HepG2 (cell line): ENCODE measurements around the gene SMURF2. TPM values are rescaled to one million over a fixed set of nuclear protein-coding genes. Genes with fewer than 3 reads are reported as not detected.

Experiments used
- ATRX ChIP-seq: sonication (generic); formaldehyde crosslinking; IDR thresholded peaks from 2 replicates; pipeline ENCODE4 v1.4.0; 2020; ENCODE audit warnings: missing genetic modification reagents, borderline replicate concordance
- ONECUT2 ChIP-seq: sonication (generic); formaldehyde crosslinking; IDR thresholded peaks from 2 replicates; pipeline ENCODE4 v1.4.0; 2020; ENCODE audit warnings: missing genetic modification reagents
- REST ChIP-seq, 2 experiments: IDR thresholded peaks; 2 replicates each; pipeline ENCODE4 v1.6.1; 2011 to 2012; ENCODE audit warnings: low read length in 2 of 2, borderline replicate concordance in 1 of 2, low read depth in 1 of 2, mild to moderate bottlenecking in 1 of 2, moderate library complexity in 1 of 2
- TIGD3 ChIP-seq: sonication (generic); formaldehyde crosslinking; IDR thresholded peaks from 2 replicates; pipeline ENCODE4 v1.5.1; 2020; ENCODE audit warnings: mild to moderate bottlenecking, missing genetic modification reagents, borderline replicate concordance
- ZIK1 ChIP-seq: sonication (generic); formaldehyde crosslinking; IDR thresholded peaks from 2 replicates; pipeline ENCODE4 v1.5.0; 2020; ENCODE audit warnings: mild to moderate bottlenecking, low read depth, missing genetic modification reagents, borderline replicate concordance
- ZNF503 ChIP-seq: sonication (generic); formaldehyde crosslinking; IDR thresholded peaks from 2 replicates; pipeline ENCODE4 v1.4.0; 2020; ENCODE audit warnings: missing genetic modification reagents
- ZNF614 ChIP-seq: IDR thresholded peaks from 2 replicates; pipeline ENCODE4 v1.6.1; 2018; ENCODE audit warnings: missing biosample characterization, missing genetic modification reagents, inconsistent platforms, borderline replicate concordance
- ZNF850 ChIP-seq: sonication (generic); formaldehyde crosslinking; conservative IDR thresholded peaks from 2 replicates; pipeline ENCODE4 v1.9.0; 2021; ENCODE audit warnings: mild to moderate bottlenecking, missing genetic modification reagents
- polyA plus RNA-seq, 8 experiments: library from polyadenylated mRNA; depleted of rRNA in 3 of 8; stranded (reverse) in 7 of 8; unstranded in 1 of 8; fragments of >200 nt; fragmentation: Illumina TruSeq in 4 of 8; extraction: Trizol in 4 of 8; gene quantifications; 2 replicates each; pipeline versions ENCODE4 v1.2.1 to v1.2.3, GENCODE V29; 2011 to 2016; ENCODE audit warnings: low read depth in 4 of 8, missing spikeins in 1 of 8, mixed read lengths in 1 of 8; ENCODE audit not compliant: insufficient read depth in 1 of 8
- total RNA-seq, 5 experiments: library from RNA; depleted of rRNA; stranded (reverse); fragments of >200 nt; fragmentation: Illumina TruSeq; extraction: Trizol; gene quantifications; 2 replicates each; pipeline ENCODE4 v1.2.3, GENCODE V29; 2016; ENCODE audit warnings: low read depth in 1 of 5
- TF ChIP-seq, protein P1 (sequence below): sonication (generic); formaldehyde crosslinking; IDR thresholded peaks from 2 replicates; pipeline ENCODE4 v1.8.0; 2022; ENCODE audit warnings: missing genetic modification reagents, low read depth, mild to moderate bottlenecking, borderline replicate concordance
- TF ChIP-seq, protein P2 (sequence below): sonication (generic); formaldehyde crosslinking; conservative IDR thresholded peaks from 2 replicates; pipeline ENCODE4 v1.8.0; 2022; ENCODE audit warnings: low read depth, missing genetic modification reagents
- TF ChIP-seq, protein P3 (sequence below): sonication (generic); formaldehyde crosslinking; conservative IDR thresholded peaks from 2 replicates; pipeline ENCODE4 v1.8.0; 2022; ENCODE audit warnings: missing genetic modification reagents
- TF ChIP-seq, protein P4 (sequence below): fragments of 450-650 bp; IDR thresholded peaks from 2 replicates; pipeline ENCODE4 v1.6.1; 2017; ENCODE audit warnings: mild to moderate bottlenecking

SMURF2 gene
- total and polyA plus RNA-seq, 2 of the 13 experiments (the other 11 are each of a cell fraction or from before 2014, with no cell fraction given) = 14.9 to 24.3 TPM

GRCh38 chr17:64661976-64662773 is at the start of gene SMURF2 (continued):
- peak in 1 of 2 experiments; percentile 49; a peak in 1 of 4 replicates for TF ChIP-seq REST (IDR thresholded peaks at IDR 0.05; ENCODE audit: borderline replicate concordance in 1 of 2, low read depth in 1 of 2, low read length in 2 of 2)
- no peak for TF ChIP-seq ZNF503 (CRISPR knock-in tag)
- no peak for TF ChIP-seq ATRX (CRISPR knock-in tag)
- TF ChIP-seq ONECUT2 (CRISPR knock-in tag) = no peak
- TF ChIP-seq, protein P1, sequence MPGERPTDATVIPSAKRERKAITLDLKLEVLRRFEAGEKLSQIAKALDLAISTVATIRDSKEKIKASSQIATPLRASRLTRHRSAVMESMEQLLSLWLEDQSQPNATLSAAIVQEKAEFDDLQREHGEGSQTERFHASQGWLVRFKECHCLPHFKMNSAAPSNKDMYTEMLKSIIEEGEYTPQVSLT (CRISPR knock-in tag) = no peak
- no peak for TF ChIP-seq ZNF850 (CRISPR knock-in tag)
- TF ChIP-seq ZNF614 (CRISPR knock-in tag) = no peak
- TF ChIP-seq, protein P2, sequence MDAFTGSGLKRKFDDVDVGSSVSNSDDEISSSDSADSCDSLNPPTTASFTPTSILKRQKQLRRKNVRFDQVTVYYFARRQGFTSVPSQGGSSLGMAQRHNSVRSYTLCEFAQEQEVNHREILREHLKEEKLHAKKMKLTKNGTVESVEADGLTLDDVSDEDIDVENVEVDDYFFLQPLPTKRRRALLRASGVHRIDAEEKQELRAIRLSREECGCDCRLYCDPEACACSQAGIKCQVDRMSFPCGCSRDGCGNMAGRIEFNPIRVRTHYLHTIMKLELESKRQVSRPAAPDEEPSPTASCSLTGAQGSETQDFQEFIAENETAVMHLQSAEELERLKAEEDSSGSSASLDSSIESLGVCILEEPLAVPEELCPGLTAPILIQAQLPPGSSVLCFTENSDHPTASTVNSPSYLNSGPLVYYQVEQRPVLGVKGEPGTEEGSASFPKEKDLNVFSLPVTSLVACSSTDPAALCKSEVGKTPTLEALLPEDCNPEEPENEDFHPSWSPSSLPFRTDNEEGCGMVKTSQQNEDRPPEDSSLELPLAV (CRISPR knock-in tag) = no peak
- no peak for TF ChIP-seq ZIK1 (CRISPR knock-in tag)
- TF ChIP-seq, protein P3, sequence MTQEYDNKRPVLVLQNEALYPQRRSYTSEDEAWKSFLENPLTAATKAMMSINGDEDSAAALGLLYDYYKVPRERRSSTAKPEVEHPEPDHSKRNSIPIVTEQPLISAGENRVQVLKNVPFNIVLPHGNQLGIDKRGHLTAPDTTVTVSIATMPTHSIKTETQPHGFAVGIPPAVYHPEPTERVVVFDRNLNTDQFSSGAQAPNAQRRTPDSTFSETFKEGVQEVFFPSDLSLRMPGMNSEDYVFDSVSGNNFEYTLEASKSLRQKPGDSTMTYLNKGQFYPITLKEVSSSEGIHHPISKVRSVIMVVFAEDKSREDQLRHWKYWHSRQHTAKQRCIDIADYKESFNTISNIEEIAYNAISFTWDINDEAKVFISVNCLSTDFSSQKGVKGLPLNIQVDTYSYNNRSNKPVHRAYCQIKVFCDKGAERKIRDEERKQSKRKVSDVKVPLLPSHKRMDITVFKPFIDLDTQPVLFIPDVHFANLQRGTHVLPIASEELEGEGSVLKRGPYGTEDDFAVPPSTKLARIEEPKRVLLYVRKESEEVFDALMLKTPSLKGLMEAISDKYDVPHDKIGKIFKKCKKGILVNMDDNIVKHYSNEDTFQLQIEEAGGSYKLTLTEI = no peak
- TF ChIP-seq, protein P4, sequence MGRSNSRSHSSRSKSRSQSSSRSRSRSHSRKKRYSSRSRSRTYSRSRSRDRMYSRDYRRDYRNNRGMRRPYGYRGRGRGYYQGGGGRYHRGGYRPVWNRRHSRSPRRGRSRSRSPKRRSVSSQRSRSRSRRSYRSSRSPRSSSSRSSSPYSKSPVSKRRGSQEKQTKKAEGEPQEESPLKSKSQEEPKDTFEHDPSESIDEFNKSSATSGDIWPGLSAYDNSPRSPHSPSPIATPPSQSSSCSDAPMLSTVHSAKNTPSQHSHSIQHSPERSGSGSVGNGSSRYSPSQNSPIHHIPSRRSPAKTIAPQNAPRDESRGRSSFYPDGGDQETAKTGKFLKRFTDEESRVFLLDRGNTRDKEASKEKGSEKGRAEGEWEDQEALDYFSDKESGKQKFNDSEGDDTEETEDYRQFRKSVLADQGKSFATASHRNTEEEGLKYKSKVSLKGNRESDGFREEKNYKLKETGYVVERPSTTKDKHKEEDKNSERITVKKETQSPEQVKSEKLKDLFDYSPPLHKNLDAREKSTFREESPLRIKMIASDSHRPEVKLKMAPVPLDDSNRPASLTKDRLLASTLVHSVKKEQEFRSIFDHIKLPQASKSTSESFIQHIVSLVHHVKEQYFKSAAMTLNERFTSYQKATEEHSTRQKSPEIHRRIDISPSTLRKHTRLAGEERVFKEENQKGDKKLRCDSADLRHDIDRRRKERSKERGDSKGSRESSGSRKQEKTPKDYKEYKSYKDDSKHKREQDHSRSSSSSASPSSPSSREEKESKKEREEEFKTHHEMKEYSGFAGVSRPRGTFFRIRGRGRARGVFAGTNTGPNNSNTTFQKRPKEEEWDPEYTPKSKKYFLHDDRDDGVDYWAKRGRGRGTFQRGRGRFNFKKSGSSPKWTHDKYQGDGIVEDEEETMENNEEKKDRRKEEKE = no peak
- no peak for TF ChIP-seq TIGD3
